ENCODE results near the gene FOXRED2.

FOXRED2 gene

DNA sequence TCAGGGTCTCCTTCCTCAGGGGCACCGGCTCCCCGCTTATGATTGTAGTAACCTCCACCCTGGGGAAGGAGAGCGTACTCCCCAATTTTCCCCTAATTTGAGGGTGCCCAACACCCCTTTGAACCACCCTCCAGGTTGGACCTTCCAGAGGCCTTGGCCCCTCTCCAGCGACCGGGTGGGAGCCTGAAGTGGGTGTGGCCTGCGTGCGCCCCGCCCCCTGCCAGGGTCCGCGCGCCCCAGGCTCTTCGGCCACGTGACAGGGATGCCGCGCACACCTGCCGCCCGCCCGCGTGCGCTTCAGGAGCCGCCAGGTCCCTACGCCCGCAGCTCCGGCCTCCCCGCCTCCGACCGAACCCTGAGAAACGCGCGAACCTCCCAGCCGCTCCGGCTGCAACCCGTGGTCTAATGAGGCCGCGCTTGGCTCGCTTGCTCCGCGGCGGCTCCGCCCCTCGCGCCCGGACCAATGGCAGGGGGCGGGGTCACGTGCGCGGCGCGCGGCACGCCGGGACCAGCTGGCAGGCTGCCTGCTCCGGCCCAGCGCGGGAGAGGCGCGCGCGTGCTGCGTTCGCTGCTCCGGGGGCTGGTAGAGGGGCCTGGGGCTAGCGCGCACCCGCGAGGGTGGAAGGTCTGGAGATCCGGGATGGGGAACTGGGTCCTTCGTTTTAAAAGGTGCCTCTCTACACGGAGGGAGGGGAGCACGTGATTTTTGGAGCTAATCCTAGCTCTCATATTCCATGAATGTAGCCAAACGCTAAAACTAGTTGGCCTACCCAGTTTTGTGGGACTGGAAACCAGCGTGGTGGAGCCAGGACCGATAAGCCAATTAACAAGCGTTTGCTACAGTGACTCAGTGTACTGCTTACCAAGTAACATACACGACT lies at the start of gene FOXRED2:
FOXRED2 (minus strand) TSS at position 404 of the 881 bp plus-strand sequence. CDS start 618 bp downstream, outside the sequence.
- peak within 1 kb of the TSS; percentile 91 for H3K27ac ChIP-seq
- TF ChIP-seq ZFX (IDR thresholded peaks at IDR 0.05; ENCODE audit: borderline replicate concordance) (no peak), CTCF (IDR thresholded peaks at IDR 0.05) (no peak)

- H3K27ac ChIP-seq, result no peak overlapping the region
- TF ChIP-seq CTCF (IDR thresholded peaks at IDR 0.05) (no peak), ZFX (IDR thresholded peaks at IDR 0.05; ENCODE audit: borderline replicate concordance) (no peak)
Observed at GRCh38 chr22:36554098-36554497, 47.3 kb upstream of the FOXRED2 start.

DNA sequence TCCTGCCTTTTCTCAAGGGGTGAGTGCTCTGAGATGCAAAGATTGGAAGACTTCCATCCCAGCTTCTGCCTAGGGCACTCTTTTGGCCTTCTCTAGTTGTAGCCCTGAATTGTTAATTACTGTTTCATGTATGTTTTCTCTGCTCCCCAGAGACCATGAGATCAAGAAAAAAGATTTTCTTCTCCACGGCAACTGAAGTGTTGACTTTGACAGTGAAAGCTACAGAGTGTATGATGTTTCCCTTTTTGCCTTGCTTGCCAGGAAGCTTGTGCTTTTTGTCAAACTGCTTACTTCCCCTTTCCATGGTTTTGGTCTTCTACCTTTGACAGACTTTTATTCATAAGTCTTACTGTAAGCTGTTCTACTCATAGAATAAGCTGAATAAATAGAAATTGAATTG lies 45.4 kb upstream of the FOXRED2 start:
- TF ChIP-seq ZFX (IDR thresholded peaks at IDR 0.05; ENCODE audit: borderline replicate concordance) (no peak), CTCF (IDR thresholded peaks at IDR 0.05) (no peak)

GRCh38 chr22:36550701-36551495 lies 44.1 kb upstream of the FOXRED2 start:
- no peak overlapping the region for H3K27ac ChIP-seq
- TF ChIP-seq ZFX (IDR thresholded peaks at IDR 0.05; ENCODE audit: borderline replicate concordance), result no peak
- TF ChIP-seq CTCF (IDR thresholded peaks at IDR 0.05), result no peak

More for the DNA sequence above, 45.4 kb upstream of the FOXRED2 start:
- no peak overlapping the region for H3K27ac ChIP-seq

GRCh38 chr22:36549033-36549432 lies 42.2 kb upstream of the FOXRED2 start:
- TF ChIP-seq CTCF (IDR thresholded peaks at IDR 0.05) (no peak), ZFX (IDR thresholded peaks at IDR 0.05; ENCODE audit: borderline replicate concordance) (no peak)
- no peak overlapping the region for H3K27ac ChIP-seq

DNA sequence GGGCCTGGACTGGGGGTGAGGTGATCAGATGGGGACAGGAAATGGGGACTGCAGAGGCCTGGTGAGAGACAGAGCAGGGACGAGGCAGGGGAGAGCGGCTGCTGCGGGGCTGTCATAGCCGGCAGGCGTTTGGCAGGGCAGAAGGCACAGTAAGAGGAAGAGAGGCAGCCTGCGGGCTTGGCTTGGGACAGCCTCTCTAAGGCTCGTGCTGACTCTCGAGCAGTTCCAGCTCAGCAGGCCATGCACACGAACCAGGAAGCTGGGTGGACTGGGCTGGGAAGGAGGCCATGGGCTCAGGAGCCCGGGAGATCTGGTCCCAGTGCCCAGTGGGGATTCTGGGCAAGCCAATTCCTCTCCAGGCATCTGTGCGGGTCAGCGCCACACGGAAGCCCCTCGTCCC lies 41.8 kb upstream of the FOXRED2 start:
- no peak overlapping the region for H3K27ac ChIP-seq
- no peak for TF ChIP-seq ZFX (IDR thresholded peaks at IDR 0.05; ENCODE audit: borderline replicate concordance)
- TF ChIP-seq CTCF (IDR thresholded peaks at IDR 0.05), result no peak

Data from 22Rv1 (cell line).